ACC112 (cell line): Measurements from ENCODE around the gene GUCA2B.

ENCODE experiments used
- H2AFZ ChIP-seq: fragments of 200-600 bp; sonication (generic); one replicate; pipeline ENCODE4 v1.6.0; 2017; ENCODE audit warnings: antibody characterized with exemption, low read length; ENCODE audit not compliant: unreplicated experiment
- H3K27ac ChIP-seq: fragments of 200-600 bp; sonication (generic); 2 replicates; pipeline ENCODE4 v1.5.1; 2014; ENCODE audit warnings: low read depth, mild to moderate bottlenecking, antibody characterized with exemption, low read length, moderate library complexity
- H3K27me3 ChIP-seq: fragments of 200-600 bp; sonication (generic); 2 replicates; pipeline ENCODE4 v1.6.1; 2014; ENCODE audit warnings: mild to moderate bottlenecking, antibody characterized with exemption, low read length, moderate library complexity, mixed read lengths; ENCODE audit not compliant: insufficient read depth
- H3K36me3 ChIP-seq: fragments of 200-600 bp; sonication (generic); 2 replicates; pipeline ENCODE4 v1.6.1; 2016; ENCODE audit warnings: mild to moderate bottlenecking, antibody characterized with exemption, low read length, moderate library complexity, mixed read lengths; ENCODE audit not compliant: insufficient read depth
- H3K4me1 ChIP-seq: fragments of 200-600 bp; sonication (generic); one replicate; pipeline ENCODE4 v1.6.1; 2016; ENCODE audit warnings: low read length, mixed read lengths; ENCODE audit not compliant: insufficient read depth, unreplicated experiment, control insufficient read depth
- H3K4me3 ChIP-seq: fragments of 200-600 bp; sonication (generic); 2 replicates; pipeline ENCODE4 v1.5.1; 2014; ENCODE audit warnings: mild to moderate bottlenecking, low read depth, low read length
- H3K79me2 ChIP-seq: fragments of 200-600 bp; sonication (generic); one replicate; pipeline ENCODE4 v1.6.0; 2016; ENCODE audit warnings: low read length; ENCODE audit not compliant: control insufficient read depth, unreplicated experiment, insufficient read depth

The GUCA2B gene

DNA sequence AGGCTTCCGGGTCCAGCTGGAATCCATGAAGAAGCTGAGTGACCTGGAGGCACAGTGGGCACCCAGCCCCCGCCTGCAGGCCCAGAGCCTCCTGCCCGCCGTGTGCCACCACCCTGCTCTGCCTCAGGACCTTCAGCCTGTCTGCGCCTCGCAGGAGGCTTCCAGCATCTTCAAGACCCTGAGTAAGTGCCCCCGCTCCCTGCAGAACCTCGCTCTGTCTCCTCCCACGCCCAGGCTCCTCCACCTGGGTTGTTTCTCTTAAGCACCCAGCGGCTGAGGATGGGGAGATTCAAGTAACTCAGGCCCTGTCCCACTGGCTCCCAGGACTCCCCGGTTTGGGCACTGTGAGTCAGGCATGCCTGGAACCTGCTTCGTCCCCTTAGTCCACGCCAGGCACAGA, 1.5 kb downstream of the GUCA2B start:
- Histone ChIP-seq H3K36me3 (no peaks in the 10 kb centered on the region), H3K4me1 (no peaks in the 10 kb centered on the region), H3K4me3 (no peak overlapping the region), H3K27ac (no peak overlapping the region), H3K79me2 (no peaks in the 10 kb centered on the region), H2AFZ (no peak overlapping the region), H3K27me3 (peaks cover 44% of the 10 kb centered on the region)

GRCh38 chr1:42155362-42155761, 2.2 kb downstream of the GUCA2B start:
- Histone ChIP-seq H3K4me1 (no peaks in the 10 kb centered on the region), H3K36me3 (no peaks in the 10 kb centered on the region), H3K27me3 (peaks cover 44% of the 10 kb centered on the region), H3K79me2 (no peaks in the 10 kb centered on the region), H2AFZ (no peak overlapping the region), H3K4me3 (no peak overlapping the region), H3K27ac (no peak overlapping the region)

- Histone ChIP-seq H3K4me1 (no peaks in the 10 kb centered on the region), H3K79me2 (no peaks in the 10 kb centered on the region), H3K4me3 (no peak overlapping the region), H3K27me3 (peaks cover 41% of the 10 kb centered on the region), H3K36me3 (no peaks in the 10 kb centered on the region), H3K27ac (no peak overlapping the region), H2AFZ (no peak overlapping the region)
Measured at GRCh38 chr1:42157667-42158066, 4.5 kb downstream of the GUCA2B start.

DNA sequence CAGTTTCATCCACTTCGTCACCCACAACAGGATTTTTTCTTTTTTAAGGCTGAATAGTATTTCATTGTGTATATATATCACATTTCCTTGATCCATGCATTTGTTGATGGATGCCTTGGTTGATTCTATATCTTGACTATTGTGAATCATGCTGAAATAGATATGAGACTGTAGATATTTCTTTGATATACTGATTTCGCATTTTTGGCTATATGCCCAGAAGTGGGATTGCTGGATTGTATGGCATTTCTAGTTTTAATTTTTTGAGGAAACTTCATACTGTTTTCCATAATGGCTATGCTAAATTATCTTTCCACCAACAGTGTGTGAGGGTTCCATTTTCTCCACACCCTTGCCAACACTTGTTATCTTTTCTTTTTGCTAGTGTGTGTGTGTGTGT, 5.0 kb downstream of the GUCA2B start:
- Histone ChIP-seq H3K79me2 (no peaks in the 10 kb centered on the region), H3K27ac (no peak overlapping the region), H3K4me1 (no peaks in the 10 kb centered on the region), H3K27me3 (peaks cover 44% of the 10 kb centered on the region), H3K4me3 (no peak overlapping the region), H2AFZ (no peak overlapping the region), H3K36me3 (no peaks in the 10 kb centered on the region)

DNA sequence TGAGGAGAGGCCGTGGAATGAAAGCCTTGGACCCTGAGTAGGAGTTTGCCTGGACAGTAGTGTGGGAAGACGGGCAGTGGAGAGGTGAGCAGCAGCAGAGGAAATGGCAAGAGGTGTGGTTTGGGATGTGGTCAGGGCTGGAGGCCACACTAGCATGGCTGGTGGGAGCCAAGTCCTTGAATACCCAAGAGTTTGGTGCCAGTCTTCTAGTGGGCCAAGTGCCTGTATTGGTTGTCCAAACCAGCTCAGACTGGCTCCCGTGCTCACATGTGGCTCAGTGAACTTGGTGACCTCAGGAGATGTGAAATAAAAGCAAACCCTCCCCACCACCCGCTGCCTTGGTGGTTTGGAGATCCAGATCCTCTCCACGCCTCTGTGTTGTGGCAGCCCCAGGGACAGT, 9.0 kb downstream of the GUCA2B start:
- H3K27ac ChIP-seq, result no peak overlapping the region

DNA sequence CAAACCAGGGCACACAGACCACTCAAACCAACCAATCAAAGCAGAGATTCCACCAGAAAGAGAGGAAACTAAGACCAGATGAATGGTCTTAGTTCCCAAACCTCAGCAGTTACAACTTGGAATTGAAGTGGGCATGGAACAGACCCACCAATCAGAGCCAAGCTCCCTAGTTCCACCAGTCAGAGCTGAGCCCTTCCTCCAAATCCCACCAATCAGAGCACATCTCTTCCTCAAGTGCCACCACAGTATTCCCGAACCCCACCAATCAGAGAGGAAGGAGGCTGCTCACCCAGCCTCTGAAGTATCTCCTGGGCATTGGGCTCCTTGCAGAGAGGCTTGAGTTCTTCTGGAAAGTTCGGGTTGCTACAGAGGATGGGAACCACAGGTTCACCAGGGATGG, 9.9 kb downstream of the GUCA2B start:
- Histone ChIP-seq H2AFZ (no peak overlapping the region), H3K36me3 (no peaks in the 10 kb centered on the region), H3K4me3 (no peak overlapping the region)

More for the DNA sequence above, 9.0 kb downstream of the GUCA2B start:
- Histone ChIP-seq H3K27me3 (peaks cover 35% of the 10 kb centered on the region), H3K79me2 (no peaks in the 10 kb centered on the region), H3K36me3 (no peaks in the 10 kb centered on the region), H2AFZ (no peak overlapping the region), H3K4me3 (no peak overlapping the region), H3K4me1 (peaks cover 6% of the 10 kb centered on the region)

GRCh38 chr1:42163536-42164503, 10.6 kb downstream of the GUCA2B start:
- Histone ChIP-seq H2AFZ (no peak overlapping the region), H3K36me3 (no peaks in the 10 kb centered on the region), H3K4me3 (no peak overlapping the region), H3K79me2 (no peaks in the 10 kb centered on the region), H3K27ac (no peak overlapping the region), H3K4me1 (peaks cover 6% of the 10 kb centered on the region), H3K27me3 (peaks cover 35% of the 10 kb centered on the region)

More for the DNA sequence above, 9.9 kb downstream of the GUCA2B start:
- Histone ChIP-seq H3K4me1 (peaks cover 6% of the 10 kb centered on the region), H3K79me2 (no peaks in the 10 kb centered on the region), H3K27ac (no peak overlapping the region), H3K27me3 (peaks cover 35% of the 10 kb centered on the region)

GRCh38 chr1:42164551-42165420, 11.6 kb downstream of the GUCA2B start, which contains the start of gene GUCA2A:
Gene GUCA2A (minus strand): TSS chr1:42164745. CDS start chr1:42164712, 33 bp downstream.
- no peak within 1 kb of the TSS for H2AFZ ChIP-seq
- H3K27me3 ChIP-seq, result peaks cover 28% of the 10 kb centered on the region

GRCh38 chr1:42165511-42166210, 12.5 kb downstream of the GUCA2B start:
- no peak overlapping the region for H3K27ac ChIP-seq
- H3K79me2 ChIP-seq, result no peaks in the 10 kb centered on the region
- peaks cover 6% of the 10 kb centered on the region for H3K4me1 ChIP-seq
- peaks cover 19% of the 10 kb centered on the region for H3K27me3 ChIP-seq
- H3K4me3 ChIP-seq, result no peak overlapping the region
- H3K36me3 ChIP-seq, result no peaks in the 10 kb centered on the region
- no peak overlapping the region for H2AFZ ChIP-seq

More at GRCh38 chr1:42164551-42165420, 11.6 kb downstream of the GUCA2B start, which contains the start of gene GUCA2A:
- no peaks in the 10 kb centered on the region for H3K79me2 ChIP-seq
- peaks cover 6% of the 10 kb centered on the region for H3K4me1 ChIP-seq
- no peak within 1 kb of the TSS for H3K4me3 ChIP-seq
- H3K27ac ChIP-seq, result no peak within 1 kb of the TSS
- no peaks in the 10 kb centered on the region for H3K36me3 ChIP-seq
